HG02610 (cell line): ENCODE data around the gene MOB3B.
"Not testable (repeated sequence)": the region's sequence is repeated elsewhere in the genome, so short reads cannot be mapped to it uniquely, and the experiment has no call there.

ENCODE experiments used
- ATAC-seq: cut with Tn5 transposase; IDR thresholded peaks from one replicate; pipeline ENCODE4 v1.9.1; 2021; ENCODE audit warnings: mild to moderate bottlenecking, moderate library complexity; ENCODE audit not compliant: unreplicated experiment

MOB3B gene

DNA sequence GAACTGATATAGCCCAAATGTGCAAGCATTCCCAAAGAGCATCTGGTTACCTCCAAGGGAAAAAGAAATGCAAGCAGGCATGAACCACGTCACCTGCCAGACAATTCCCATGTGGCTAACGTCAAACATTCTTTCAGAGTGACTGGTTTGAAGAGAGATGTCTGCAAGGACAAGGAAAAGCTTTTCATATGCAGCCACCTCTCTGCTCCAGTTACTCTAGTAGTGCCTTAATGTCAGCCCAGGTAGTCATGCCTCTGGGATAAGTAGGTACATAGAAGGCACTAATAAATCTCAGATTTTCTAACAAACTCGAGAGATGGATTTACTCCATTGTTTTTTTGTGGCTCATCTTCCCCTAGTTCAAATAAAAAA is 102.4 kb downstream of the MOB3B start:
- ATAC-seq: no peak

- no peak for ATAC-seq
These were observed 102.9 kb downstream of the MOB3B start for GRCh38 chr9:27426511-27427271.

DNA sequence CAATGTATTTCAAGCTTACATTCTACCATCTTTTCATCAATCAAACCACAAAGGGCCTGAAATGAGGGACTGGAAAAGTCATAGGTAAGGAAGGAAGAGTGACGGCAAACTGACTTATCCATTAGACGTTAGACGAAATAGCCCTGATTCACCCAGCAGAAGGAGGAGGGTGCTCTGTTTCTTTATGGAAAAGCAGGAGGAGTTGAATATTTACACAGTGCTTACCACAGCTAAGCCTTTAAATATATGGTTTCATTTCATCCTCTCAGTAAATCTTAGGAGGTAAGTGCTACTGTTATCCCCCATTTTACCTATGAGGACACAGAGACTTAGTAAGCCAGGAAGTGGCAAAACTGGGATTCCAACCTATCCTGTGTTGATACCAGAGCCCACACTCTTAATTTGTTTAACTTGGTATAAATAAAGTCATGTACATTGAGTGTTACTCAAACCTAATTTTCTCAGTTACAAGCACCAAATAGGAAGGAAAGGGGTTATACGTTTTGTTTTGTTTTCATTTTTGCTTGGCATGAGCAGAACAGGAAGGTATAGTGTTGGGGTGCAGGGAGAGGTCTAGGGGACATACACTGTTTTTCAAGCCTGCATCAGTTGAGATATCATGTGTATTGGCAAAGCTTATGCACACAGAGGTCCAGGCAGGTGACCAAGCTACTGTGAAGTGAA is 103.6 kb downstream of the MOB3B start:
- ATAC-seq: no peak

- no peak for ATAC-seq
These were observed 105.5 kb downstream of the MOB3B start for GRCh38 chr9:27423915-27424710.

- no peak for ATAC-seq
These were observed 107.3 kb downstream of the MOB3B start for GRCh38 chr9:27422279-27422834.

DNA sequence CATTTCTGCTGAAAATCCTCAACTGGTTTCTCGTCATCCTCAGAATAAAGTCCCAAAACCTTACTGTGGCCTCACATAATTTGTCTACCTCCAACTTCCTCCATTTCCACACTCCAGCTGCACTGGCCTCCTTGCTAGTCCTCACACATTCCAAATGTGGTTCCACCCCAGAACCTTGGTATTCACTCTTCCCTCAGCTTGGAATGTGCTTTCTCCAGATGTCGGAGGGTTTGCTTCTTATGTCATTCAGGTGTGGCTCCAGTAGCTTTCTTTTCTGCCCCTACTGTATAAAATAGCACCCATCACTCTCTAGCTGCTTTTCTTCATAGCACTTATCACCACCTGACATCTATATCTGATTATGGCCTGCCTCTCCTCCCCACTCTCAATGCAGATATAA is 108.0 kb downstream of the MOB3B start:
- no peak for ATAC-seq

- not testable (repeated sequence) for ATAC-seq
These were observed 110.1 kb downstream of the MOB3B start for GRCh38 chr9:27419558-27419957.

DNA sequence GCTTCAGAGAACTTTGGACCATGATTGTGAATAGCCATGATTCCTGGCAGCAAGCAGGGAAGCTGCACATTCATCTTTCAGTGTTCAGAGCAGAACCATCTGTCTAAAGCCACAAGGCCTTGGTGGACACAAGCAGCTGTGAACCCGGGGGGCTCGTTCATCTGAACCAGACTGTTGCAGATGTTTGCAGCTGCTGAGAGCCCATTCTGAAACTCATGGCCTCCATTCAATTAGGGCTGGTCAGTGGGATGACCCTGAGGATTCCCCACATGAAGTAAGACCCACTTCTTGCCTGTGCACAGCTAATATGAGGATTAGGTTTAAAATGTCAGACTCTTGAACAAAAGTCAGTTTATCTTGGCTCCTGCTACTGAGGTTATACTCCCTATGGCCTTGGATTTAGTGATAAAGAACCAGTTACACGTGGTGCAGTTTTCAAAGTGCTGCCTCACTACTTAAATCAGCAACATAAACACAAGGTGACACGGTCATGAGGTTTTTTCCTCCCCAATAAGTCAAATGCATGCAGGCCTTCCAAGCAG is 115.3 kb downstream of the MOB3B start:
- no peak for ATAC-seq

DNA sequence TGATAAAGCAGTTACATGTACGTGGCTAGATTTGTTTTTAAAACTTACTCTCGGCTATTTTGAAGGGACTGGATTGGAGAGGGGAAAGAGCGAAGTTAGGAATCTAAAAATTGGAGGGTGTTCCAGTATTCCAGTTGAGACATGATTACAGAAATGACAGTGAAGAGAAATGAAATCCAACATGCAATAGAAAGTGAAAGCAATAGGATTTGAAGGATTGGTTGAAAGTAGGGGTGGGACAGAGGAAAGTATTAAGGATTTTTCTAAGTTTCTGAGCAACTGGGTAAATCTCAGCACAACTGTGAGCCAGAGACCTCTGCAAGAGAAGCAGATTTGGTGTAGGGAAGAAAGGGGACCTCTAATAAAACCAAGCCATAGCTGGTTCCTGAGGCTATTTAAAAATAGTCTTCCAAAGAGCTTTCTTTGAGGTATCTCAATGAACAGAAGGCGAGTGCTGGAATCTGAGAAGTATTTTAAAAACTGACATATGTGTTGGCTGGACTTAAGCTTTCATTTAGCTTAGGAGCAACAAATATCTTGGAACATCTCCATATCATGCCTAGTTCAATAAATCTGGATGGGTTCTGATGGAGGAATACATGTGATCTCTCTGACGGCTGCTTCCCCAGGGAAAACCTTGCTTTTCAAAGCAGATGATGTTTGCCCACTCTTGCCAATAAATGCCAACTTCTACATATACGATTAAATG is 115.9 kb downstream of the MOB3B start:
- no peak for ATAC-seq

GRCh38 chr9:27412963-27413362 is 116.7 kb downstream of the MOB3B start:
- no peak for ATAC-seq

- no peak for ATAC-seq
These were observed 117.5 kb downstream of the MOB3B start for GRCh38 chr9:27412081-27412480.

GRCh38 chr9:27408482-27408881 is 121.1 kb downstream of the MOB3B start:
- no peak for ATAC-seq

DNA sequence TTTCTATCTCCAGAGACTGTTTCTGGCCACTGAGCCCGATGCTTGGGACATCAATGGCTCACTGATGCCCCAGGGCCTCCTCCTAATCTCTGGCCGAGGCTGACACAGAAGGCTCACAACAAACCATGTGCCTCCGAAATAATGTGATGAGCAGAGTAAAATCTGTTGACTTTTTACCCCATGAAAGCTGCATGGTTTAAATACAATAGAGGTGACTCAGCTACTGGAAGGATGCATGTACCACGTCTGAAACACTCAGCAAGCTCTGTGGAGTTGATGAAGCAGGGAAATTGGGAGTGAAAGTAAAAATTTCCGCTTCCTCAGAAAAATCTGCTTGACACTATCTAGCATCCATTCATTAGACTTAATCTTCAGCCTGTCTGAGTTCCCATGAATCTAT is 121.6 kb downstream of the MOB3B start:
- ATAC-seq: no peak

DNA sequence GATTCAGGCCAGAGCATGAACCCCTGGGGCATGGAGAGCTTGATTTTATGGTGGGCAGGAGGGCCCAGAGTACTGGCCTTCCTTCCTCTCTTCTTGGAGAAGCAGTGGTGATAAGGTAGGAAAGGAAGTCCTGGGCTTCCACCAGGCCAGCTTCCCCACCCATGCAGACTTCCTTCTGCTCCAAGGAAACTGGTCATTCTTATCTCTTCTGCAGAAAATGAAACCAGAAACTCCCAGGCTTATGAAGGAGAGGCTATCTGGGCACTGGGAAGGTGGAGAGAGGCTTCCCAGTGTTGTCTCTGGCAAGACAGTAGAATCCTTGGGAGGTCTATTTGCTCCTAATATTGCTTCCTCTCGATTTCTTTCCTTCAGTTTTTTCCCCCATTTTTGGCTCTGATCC is 122.1 kb downstream of the MOB3B start:
- ATAC-seq: no peak

GRCh38 chr9:27404661-27405060 is 125.0 kb downstream of the MOB3B start:
- no peak for ATAC-seq

DNA sequence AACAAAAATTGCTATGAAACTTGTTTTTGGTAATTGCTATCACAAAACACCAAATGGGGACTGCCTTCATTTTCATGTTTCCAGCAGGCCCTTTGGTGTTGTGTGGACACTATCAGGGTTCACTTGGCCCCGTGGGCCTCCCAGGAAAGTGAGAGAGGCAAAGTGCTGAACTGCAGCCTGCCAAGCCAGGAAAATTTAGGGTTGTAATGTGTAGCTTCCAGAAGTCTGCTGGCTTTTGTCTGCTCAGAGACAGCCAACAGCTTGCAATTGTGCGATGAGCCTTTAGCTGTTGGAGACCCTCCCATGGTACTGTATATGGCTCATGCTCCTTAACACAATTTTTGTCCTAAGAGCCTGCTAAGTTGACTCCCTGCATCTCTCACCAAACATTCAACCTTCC is 127.0 kb downstream of the MOB3B start:
- ATAC-seq: no peak

GRCh38 chr9:27400334-27400880 is 129.2 kb downstream of the MOB3B start:
- ATAC-seq: no peak

DNA sequence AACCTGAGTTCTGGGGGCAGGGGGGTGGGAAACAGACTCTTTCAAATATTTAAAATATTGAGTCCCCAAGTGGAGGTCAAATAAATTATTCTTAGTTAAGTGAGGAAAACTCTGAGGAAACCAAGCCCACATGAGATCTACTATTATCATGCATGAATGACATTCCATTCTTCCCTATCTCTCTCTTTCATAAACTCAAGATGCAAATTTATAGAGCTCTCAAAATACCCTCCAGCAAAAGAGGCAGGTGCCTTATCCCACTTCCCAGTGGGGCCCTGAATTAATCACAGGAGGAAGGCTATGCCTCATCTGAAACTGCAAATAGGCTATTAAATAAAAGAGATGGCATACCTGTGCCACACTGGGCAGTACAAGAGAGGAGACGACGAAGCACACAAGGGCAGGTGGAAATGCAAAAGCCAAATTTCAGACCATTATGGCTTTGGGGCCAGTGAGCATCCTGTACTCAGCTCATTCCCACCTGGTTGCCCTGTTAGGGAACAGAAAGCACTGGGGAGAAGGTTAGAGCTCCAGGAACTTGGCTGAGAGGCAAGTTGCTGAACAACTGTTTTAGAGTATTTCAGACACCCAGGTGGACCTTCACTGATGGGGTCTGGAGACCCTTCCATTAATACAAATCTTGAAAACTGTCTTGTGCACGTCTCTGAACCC is 130.5 kb downstream of the MOB3B start:
- no peak for ATAC-seq

DNA sequence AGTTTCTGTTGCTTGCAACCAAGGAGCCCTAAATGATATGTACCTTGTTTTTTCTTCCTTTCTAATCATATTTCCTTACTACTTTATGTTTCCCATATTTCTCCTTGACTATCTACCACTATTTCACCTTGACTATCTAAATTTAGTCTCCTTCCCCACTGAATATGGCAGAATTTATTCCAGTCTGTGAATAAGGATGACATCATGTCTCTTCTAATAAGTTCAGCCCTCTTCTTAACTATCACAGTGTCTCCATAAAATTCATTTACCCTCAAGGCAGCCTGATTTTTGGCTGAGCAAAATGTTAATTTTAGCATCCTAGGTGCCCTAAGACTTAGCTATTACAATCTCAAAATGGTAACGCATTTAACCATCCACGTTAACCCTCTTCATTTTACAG is 133.1 kb downstream of the MOB3B start:
- ATAC-seq: no peak

- ATAC-seq: no peak
These were observed 134.1 kb downstream of the MOB3B start for GRCh38 chr9:27395484-27395921.
